Loucy (cell line): Measurements from ENCODE around the gene ARHGAP40.

Experiments used
- CTCF ChIP-seq: fragments of 200-600 bp; sonication (generic); conservative IDR thresholded peaks from 2 replicates; pipeline ENCODE4 v1.5.1; 2014; ENCODE audit warnings: mild to moderate bottlenecking, antibody characterized with exemption, low read length
- EZH2phosphoT487 ChIP-seq: fragments of 200-600 bp; IDR thresholded peaks from 2 replicates; pipeline ENCODE4 v1.6.1; 2018; ENCODE audit warnings: antibody characterized with exemption, mild to moderate bottlenecking, moderate library complexity, borderline replicate concordance

DNA sequence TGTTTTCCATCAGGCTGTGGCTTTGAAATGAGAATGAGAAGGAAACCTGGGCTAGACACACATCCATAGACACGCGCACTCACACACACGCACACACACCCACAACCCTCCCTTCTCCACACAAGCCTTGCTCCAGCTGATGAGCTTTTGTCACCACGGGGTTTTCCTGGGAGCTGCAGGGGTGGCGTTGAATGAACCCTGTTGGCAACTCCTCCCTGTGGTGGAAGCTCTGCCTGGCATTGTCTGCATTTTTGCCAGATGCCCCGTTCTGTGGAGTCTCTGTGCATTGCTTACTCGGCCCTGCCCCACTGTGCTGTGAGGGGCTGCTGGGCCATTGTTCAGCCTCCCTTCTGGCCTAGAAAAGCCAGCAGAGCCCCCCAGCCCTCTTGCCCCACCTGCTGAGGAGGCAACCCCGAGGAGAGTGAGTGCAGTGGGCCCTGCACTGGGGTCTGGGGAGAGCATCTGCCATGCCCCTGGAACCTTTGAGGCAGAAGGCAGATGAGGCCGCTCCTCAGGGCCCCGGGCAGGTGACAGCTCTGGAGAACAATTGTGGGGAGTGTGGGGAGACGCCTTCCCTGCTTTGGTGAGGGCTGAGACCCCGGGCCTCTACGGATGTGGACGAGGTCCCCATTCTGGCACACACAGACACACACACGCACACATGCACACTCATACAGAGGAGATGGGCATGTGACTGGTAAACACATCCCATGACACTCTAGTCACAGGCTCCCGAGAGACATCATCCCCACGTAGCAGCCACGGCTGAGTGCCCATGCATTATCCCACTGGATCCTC is 10.7 kb upstream of the ARHGAP40 start:
- TF ChIP-seq CTCF (no peak), EZH2phosphoT487 (no peak)
